Panc1 (cell line): ENCODE results near the gene PLAAT4.

Source experiments
- POLR2AphosphoS5 ChIP-seq: IDR thresholded peaks from 2 replicates; pipeline ENCODE4 v1.6.1; 2012; ENCODE audit warnings: mild to moderate bottlenecking, low read depth, low read length, moderate library complexity
- TF ChIP-seq, protein P1 (sequence below): fragments of 450-650 bp; IDR thresholded peaks from 2 replicates; pipeline ENCODE4 v1.5.1; 2017; ENCODE audit warnings: mild to moderate bottlenecking

- TF ChIP-seq POLR2AphosphoS5, result no peak
- TF ChIP-seq, protein P1, sequence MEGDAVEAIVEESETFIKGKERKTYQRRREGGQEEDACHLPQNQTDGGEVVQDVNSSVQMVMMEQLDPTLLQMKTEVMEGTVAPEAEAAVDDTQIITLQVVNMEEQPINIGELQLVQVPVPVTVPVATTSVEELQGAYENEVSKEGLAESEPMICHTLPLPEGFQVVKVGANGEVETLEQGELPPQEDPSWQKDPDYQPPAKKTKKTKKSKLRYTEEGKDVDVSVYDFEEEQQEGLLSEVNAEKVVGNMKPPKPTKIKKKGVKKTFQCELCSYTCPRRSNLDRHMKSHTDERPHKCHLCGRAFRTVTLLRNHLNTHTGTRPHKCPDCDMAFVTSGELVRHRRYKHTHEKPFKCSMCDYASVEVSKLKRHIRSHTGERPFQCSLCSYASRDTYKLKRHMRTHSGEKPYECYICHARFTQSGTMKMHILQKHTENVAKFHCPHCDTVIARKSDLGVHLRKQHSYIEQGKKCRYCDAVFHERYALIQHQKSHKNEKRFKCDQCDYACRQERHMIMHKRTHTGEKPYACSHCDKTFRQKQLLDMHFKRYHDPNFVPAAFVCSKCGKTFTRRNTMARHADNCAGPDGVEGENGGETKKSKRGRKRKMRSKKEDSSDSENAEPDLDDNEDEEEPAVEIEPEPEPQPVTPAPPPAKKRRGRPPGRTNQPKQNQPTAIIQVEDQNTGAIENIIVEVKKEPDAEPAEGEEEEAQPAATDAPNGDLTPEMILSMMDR, result no peak
Measured at GRCh38 chr11:63590024-63590788, 53.6 kb downstream of the PLAAT4 start.
